Astrocyte (in vitro differentiated cells and primary cell): ENCODE measurements around the gene PLCB4.

ENCODE experiments used
- CTCF ChIP-seq: IDR thresholded peaks from 2 replicates; pipeline ENCODE4 v1.5.1; 2011; ENCODE audit warnings: low read depth, mild to moderate bottlenecking, inconsistent platforms, low read length, moderate library complexity; ENCODE audit not compliant: insufficient read depth
- EZH2 ChIP-seq: IDR thresholded peaks from 2 replicates; pipeline ENCODE4 v1.6.1; 2012; ENCODE audit warnings: mild to moderate bottlenecking, low read length, inconsistent platforms; ENCODE audit not compliant: insufficient read depth

DNA sequence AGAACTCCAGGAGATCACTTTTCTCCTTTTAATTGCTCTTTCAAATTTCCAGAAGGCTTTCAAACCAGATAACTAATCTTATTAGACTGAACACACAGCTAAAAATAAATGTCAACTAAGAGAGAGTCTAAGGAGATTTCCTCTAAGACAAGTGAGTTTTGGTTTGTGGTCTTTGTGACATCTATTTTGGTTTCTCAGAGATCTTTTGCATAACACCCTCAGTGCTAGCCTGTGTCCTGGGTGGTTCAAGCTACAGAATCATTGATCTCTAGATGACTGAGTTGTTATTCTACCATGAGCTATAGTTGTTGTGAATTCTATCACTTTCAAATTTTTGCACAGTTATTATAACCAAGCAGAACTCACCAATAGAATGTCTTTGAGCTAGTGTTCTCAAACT, 49.1 kb upstream of the PLCB4 start:
- TF ChIP-seq CTCF (no peak), EZH2 (no peak)
